HL-60/S4 (cell line): Measurements from ENCODE around the gene GALNT2.

Experiments
- in situ Hi-C: fragments of 300-500 bp; cut with MboI; formaldehyde crosslinking; loops from 2 replicates; pipeline ENCODE4 v1.14.3; 2022; ENCODE audit warnings: low sequenced_read_pairs

The GALNT2 gene

GRCh38 chr1:230109066-230109465 is 42.0 kb downstream of the GALNT2 start:
- in situ Hi-C loops, result no loop called here

DNA sequence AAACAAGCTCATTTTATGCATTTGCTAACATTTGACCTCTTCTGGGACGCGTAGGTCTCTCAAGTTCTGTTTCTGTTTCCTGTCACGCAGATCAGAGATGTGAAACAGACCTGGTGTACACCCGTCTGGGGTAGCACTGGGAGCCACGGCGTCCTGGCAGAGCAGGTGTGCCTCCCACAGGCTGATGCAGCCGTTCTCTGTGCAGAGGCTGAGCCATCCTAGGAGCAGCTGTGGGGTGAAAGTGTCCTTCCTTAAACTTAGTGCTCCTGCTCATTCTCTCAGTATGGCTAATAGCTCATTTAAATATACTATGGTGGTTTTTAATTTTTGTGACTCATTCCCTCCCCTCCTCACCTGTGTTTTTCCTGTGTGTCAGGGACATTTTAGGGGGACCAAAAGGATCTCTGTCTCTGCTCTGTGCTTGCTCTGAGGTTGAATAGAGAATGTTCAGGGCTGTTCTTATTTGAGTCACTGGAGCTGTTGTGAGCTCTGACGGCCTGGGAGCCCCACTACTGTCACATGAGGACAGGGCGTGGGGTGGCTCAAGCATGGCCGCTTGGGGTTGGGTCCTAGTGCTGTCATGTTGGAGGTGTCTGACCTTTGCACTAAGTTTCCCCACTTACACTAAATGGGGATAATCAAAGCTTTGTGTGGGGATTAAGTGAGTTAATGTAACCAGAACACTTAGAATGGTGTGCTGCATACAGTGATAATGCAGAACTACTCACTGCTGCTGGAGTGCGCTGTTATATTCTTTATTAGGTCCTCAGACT is 43.0 kb downstream of the GALNT2 start:
- in situ Hi-C loops, result no loop called here

GRCh38 chr1:230110971-230111370 is 43.9 kb downstream of the GALNT2 start:
- in situ Hi-C loops, result no loop called here

GRCh38 chr1:230112131-230112701 is 45.2 kb downstream of the GALNT2 start:
- in situ Hi-C loops, result no loop called here

DNA sequence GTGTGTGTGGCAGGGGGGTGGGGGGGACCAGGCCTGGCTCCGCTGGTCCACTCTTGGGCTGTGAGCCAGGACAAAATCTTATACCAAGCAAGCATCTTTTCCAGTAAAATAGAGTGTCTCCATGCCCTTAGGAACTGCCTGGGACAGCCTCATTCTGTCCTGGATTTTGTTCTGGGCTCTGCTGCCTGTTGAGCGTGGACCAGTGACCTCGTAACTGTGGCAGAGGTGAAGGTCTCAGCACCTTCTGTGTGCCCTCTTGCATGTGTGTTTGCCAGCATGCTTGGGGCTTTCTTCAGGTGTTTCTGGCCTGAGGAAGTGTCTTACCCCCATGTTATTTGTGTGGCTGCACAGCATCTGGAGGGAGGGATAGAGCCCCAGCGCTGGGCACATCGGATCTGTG is 45.7 kb downstream of the GALNT2 start:
- in situ Hi-C loops, result no loop called here

DNA sequence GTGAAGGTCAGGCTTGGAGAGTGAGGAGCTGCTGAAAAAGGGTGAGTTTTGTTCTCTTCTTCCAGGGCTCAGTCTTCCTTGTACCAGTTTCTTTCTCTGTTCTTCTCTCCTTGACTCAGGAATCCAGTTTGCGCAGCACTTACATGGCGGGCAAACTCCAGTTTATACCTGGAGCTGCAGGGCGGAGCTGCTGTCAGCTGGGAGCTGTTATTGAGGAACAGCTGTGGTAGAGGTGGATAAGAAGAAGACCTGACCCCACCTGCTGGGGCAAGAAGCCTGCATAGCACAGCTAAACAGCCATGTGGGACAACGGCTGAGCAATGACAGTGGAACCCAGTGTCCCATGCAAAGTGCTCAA is 46.2 kb downstream of the GALNT2 start:
- in situ Hi-C loops, result no loop called here

DNA sequence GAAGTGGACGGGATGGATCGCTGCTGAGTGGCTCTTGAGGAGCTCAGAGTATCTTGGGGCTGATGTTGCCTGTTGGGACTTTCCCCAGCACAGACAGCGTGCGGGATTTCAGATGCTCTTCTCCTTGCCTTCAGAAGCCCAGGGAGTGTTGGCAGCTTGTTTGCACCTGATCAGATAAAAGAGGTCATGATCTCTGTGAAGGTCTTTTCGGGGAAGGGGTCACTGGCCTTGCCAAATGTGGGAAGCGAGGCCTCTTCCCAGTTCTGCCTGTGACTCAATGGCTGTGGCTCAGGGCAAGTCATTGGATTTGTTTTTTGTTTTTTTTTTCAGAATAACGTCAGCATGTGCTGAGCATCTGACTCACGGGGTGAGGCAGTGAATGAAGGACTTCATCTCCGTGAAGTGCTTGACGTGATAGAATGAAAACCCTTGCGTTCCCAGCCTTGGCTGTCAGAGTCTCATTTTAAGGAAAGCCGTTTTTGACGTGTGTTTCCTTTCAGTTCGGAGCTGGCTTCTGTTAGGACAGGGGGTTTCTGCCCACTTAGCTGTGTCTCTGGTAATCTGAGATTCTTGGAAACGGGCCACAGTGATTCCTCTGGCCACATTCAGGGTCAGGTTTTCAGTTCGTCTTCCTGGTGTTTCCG is 46.7 kb downstream of the GALNT2 start:
- in situ Hi-C loops, result no loop called here

DNA sequence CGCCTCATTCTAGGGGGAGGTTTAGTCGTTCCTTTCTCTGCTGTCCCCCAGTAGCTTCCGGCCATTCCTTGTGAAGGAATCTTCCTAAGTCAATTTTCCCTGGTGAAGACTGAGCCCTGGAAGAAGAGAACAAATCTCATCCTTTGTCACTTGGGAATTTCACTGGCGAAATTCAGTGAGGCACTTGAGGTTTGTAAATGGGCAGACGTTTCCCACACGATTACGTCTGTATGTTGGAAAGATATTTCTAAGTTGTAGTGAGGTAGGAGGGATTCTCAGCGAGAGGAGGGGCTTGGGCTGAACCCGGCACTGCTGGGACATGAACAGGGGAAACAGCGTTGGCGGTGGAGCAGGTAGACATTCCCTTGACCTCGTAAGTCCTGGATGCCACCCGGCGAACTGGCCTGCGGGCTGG is 47.2 kb downstream of the GALNT2 start:
- in situ Hi-C loops, result no loop called here

DNA sequence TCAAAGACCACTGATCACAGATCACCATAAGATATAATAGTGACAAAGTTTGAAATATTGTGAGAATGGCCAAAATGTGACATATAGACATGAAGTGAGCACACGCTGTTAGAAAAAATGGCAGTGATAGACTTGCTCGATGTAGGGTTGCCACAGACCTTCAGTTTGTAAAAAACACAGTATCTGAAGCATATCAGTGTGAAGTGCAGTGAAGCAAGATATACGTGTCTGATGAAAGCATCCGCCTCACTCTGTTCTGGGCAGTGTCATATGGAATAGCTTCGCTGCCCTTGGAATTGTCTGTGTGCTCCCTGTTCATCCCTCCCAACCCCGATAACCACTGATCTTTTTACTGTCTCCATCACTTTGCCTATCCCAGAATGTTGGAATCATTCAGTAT is 50.7 kb downstream of the GALNT2 start:
- in situ Hi-C loops, result no loop called here

DNA sequence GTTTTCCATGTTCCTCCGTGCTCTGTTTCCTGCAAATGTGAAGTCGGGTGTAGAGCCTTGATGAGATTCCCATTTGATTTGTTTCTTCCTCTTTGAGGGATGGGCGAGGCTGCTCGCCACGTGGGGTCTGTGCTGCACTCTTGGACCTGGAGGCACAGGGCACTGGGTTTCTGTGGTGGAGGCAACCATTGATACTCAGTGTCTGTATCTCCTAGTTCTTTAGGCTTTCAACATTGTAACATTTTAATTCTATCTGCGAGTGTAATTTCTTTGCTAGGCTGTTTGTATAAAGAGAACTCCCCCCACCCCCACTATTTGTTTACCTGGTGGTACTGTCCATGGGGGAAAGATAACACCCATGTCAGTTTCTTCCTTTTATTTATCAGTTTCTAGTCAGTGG is 52.3 kb downstream of the GALNT2 start:
- in situ Hi-C loops, result no loop called here

- in situ Hi-C loops, result no loop called here
Observed at GRCh38 chr1:230120289-230120920, 53.4 kb downstream of the GALNT2 start.

DNA sequence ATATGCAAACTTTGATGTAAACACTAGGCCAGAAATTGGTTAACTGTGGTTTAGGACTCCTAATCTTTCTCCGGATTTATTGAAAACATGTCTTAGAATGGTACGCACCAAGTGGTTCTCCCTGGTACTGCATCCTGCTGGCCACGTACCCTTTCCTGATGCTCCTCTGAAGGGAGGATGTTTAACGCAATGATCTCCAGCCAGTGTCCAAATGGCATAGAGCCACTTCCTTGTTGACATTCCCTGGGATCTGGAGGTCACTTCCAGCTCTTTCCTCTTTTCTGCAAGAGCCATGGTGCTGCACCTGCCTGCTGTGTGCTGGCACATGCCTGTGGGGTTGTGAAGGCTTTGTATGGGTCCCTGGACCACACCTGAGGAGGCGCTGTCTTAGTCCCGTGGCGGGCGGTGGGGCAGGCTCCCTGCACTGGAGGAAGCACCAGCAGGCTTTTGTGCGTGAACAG is 53.9 kb downstream of the GALNT2 start:
- in situ Hi-C loops, result no loop called here

GRCh38 chr1:230121950-230122349 is 54.9 kb downstream of the GALNT2 start:
- in situ Hi-C loops, result no loop called here

DNA sequence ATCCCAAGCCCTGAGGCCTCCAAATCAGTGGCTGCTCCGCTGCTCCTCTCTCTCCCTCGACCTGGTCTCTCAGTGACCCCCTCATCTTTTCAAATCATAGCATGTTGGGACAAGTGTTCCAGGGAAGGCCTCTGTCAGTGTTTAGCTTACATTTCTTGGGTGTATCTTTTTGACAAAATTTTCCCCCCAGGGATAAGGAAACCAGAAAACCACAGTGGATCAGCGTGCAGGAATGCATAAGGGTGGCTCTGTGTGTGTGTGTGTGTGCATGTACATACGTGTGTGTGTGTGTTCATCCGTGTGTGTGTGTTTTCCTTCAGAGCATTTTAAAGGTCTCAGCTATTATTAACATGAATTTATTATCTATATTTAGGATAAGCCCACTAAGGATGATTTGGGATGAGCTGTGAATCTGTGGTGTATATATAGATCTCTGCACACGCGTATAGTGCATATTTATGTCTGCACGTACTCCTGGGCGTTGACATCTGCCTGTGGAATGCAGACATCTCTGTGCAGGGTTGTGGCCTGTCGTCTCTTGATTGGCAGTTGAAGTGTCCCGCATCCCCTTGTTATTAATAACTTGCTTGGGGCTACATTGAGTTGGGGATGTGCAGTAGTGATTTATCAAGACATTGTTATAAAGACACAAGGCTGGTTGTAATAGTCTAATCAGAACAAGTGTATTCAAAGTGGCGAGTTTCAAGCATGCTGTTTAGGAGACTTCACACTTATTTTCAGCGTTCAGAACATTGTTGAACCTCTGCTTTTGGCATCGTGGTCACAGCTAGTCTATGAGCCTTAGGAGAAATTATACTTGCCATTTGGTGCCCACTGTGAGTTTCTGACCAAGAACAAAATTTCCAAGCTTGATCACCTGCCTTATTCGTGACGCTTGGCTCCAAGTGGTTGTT is 55.6 kb downstream of the GALNT2 start:
- in situ Hi-C loops, result no loop called here

DNA sequence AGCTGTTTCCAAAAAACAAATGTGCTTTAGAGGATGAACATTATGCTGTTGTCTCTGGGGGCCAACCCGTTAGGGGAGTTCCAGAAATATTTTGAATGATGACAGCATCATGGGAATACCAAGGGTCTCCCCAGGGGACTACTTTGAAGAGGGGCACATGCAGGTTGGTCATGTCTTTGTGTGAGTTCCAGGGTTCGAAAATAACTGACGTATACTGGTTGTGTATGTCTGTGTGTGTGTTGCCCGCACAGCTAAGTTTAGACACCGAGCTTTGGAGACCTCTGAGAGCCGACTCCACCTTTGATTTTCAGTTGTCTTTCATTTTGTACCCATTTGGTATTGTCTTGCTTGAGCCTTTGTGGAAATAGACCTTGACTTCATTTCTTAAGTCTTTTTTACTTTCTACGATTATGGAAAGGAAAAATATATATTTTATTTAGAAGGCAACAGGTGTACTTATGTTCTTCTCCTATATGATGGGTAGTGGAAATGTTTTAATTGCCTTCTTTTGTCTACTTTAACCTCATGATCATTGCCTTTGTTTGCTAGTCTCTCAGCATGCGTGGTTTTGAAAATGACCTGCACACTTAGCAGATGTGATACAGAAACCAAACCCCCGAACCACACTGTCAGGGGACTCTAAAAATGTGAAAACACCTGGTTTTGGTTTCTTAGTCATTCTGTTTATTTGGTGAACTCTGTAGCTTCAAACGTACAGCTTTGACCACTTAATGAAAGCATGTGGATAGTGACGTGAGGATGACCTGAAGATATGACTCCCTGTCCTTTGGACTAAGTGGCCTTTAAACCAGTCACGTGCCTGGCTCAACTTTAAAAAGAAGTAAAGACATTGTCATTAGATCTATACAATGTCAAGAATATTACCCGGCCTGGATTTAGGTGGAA is 56.5 kb downstream of the GALNT2 start:
- in situ Hi-C loops, result no loop called here

DNA sequence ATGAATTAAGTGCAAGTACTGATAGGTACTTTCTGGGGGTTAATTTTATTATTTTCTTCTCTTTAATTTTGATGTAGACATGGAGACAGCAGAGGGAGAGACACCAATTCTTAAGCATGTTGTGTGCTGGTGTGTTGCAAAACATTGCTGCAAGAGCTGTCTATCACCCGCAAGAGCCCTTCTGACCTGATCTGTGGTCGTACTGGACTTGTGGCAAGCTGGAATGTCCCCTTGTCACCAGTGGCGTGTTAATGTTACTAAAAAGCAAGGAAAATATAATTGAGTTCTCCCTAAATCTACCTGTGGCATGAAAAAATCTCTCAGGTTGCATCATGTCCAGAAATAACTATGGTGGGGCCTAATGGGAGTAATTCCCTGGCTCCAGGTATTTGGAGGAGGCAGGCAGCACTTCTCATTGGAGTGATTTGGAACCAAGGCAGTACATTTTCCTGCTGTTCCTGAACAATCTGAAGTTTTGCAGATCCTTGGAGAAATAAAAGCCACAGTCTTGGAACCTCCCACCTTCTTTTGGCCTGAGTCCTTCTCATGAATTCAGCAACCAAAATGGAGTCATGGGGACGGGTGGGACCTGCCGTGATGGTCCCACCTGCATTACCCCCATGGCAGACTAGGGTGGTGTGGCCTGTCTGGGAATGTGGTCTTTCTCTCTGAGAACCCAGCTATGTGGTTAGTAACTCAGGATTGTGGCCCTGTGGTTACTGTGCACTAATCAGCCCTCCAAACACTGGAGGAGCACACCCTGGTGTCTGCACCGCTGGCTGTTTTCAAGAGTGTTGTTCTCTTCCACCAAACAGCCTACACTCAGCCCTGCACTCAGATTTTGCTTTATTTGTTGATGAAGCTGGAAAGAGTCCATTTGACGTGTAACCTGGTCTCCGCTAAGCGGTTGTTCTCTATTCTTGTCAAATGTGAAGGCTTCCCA is 57.4 kb downstream of the GALNT2 start:
- in situ Hi-C loops, result no loop called here

DNA sequence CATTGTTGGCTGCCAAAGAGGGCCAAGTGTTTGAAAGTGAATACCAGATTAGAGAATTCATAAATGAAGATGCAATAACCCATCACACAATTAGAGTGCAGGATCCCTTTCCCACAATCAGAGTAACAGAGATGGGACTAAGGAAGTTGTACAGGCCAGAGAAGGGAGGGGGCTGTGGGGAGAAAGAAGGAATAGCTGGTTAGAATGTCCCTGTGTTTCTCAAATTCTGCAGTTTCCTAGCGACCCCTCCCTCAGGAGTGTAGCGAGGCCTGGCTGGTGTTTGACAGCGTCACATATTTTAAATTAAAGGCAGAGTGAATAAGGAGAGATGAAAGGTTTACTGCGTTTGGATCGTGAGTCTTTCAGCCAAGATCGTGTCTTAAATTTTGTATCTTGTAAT is 58.1 kb downstream of the GALNT2 start:
- in situ Hi-C loops, result no loop called here

DNA sequence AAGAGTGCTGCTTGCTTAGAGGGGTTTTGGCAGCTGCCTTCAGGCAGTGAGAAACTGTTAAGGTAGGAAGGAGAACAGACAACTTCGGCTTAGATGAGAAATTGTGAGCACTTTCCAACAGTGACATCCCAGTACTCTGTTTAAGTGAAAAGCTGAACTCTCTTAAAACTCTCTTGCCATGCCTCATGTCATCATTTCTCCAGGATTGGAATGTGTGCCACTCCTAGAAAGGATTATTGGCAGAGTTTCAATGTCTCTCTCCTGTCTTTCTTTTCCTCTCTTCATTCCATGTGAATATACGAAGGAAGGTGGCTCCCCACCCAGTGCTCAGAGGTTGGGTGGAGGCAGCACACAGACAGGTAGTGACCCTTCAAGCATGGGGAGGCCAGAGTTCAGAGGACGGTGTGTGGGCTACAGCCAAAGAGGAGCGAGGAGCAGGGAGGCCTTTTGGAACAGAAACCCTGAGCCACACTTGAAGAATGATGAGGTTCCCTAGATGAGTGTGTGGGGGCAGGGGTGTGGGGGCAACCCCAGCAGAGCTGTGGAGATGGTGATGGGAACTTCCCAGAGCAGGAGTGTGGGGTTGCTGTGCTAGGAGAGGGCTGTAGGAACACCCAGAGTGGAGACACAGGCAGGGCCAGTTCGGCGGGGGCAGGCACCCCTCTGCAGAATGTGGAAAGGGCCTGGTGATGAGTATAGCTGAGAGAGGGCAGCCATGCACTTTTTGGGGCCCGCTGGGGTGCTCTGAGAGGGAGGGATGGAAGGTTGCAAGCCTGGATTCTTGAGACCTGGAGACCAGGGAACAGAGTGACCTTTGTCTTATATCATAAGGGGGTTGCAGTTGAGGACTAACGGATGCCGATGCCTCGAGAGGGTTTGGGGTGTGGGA is 58.8 kb downstream of the GALNT2 start:
- in situ Hi-C loops, result no loop called here
